GM18526 (cell line): ENCODE data around the gene PLPP2.

Source experiments
- POLR2A ChIP-seq: IDR thresholded peaks from 3 replicates; pipeline ENCODE4 v1.6.1; 2011; ENCODE audit not compliant: insufficient read length; ENCODE audit errors: extremely low read depth

Gene PLPP2

DNA sequence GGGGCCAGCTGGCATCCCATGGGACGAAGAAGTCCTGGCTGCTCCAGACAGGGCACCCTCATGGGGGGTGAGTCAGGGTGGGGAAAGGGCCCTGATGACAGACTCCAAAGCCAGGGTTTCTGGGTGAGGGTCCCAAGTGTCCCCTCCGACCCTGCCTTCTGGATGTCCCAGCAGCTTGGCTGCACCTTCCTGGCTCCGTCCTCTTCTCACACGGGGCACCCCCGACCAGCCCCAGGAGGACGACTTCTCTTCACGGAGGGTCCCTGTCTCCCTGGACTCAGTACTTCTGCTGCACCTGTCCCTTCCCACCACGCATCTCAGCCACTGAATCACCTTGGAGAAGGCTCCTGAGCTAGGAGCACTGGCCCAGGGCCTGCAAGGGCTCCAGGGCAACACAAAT lies 33.5 kb upstream of the PLPP2 start:
- no peak for TF ChIP-seq POLR2A

GRCh38 chr19:322616-323015 lies 31.4 kb upstream of the PLPP2 start:
- no peak for TF ChIP-seq POLR2A

DNA sequence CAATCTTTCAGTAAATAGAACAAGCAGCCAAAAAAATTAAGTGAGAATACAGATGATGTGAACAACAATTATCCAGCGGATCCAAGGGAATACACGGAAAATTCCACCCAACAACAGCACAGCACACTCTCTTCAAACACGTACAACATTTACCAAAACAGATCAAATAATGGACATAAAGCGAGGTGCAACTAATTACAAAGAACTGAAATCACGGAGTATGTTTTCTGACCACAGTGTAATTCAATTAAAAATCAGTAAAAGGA lies 27.2 kb upstream of the PLPP2 start:
- no peak for TF ChIP-seq POLR2A

DNA sequence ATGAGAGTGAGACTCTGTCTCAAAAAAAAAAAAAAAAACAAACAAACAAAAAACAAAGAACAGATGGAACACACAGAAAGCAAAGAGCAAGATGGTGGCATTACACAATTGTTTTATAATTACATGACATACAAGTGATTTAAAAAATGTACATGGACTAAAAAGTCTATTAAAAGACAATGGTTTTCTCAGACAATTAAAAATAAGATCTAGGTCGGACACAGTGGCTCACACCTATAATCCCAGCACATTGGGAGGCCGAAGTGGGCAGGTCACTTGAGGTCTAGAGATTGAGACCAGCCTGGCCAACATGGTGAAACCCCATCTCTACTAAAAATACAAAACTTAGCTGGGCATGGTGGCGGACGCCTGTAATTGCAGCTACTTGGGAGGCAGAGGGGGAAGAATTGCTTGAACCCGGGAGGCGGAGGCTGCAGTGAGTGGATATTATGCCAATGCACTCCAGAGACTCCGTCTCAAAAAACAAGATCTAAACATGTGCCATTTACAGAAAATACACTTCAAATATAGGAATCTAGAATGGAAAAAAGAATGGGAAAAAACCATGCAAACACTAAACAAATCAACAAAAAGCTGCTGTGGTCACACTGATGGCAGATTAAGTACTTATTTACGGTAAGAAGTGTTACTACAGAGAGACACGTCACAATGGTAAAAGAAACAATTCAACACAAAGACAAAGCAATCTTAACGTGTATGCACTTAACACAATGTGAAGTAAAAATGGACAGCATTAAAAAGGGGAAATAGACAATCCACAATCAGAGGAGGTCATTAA lies 26.7 kb upstream of the PLPP2 start:
- TF ChIP-seq POLR2A = no peak

GRCh38 chr19:315811-316210 lies 24.6 kb upstream of the PLPP2 start:
- TF ChIP-seq POLR2A = no peak

DNA sequence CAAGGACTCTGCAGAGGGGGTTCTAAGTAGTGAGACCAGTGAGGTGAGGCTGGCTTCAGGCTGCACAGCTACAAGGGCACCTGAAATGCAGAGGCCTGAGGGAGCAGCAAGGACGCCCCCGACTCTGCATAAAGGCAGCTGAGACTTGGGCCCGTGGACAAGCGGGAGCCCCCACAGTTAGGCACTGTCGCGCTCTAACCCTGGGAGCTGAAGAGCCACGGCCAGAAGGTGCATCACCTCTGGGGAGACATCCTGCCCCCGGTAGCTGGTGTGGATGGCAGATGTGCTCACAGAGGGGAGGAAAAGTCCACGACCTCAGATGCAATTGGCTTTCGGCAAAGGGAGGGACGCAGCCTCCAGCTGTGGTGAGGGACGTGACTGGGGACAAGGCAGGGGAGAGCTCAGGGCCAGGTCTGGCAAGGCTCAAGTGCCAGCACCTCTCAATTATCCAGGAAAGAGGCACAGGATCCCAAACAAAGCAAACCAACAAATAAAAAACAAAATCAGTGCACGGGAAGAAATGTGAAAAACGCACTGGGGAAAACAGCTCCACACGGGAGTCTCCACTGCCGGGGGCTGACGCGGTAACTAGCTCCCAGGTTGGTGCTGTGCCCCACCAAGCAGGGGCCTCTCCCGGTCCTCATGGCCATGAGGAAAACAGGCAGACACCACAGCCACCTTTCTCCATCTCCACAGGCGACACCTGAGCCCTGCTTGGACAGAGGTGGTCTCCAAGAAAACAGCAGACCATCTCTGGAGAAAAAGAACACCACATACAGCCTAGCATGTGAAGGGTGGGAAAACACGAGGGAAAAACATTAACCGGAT lies 23.0 kb upstream of the PLPP2 start:
- TF ChIP-seq POLR2A = no peak

DNA sequence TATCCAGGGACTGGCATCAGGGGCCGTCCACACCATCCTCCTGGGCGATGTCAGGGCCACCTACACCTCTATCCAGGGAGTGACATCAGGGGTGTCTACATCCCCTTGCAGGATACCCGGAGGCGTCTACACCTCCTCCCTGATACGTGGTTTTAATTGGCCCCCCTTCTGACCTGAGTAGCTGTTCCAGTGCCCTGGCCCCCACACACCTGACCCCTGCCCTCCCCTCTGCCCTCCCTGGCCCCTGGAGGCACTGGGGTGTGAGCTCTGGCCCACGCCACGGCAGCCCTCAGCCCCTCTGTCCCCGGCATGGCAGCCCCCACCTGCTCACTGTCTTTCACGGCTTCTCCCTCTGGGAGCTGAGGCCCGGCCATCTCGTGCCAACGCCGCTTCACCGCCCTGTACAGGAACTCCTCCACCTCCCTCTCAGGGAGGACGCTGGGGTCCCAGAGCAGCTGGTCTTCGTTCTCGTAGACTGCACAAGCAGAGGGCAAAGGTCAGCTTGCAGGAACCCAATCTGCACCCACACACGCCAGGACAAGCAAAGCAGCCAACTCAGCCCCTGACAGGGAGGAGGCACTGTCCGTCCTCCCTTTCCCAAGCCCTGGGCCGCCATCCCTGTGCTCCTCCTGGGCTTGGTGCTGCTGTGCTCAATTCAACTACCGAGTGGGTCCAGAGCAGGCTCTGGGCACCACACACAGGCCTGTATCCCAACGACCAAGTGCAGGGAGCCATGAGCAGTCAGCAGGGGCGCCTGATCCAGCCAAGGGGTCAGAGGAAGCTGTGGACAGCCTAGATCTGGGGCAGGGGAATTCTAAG lies 22.2 kb upstream of the PLPP2 start:
- TF ChIP-seq POLR2A = no peak

GRCh38 chr19:311813-312261 lies 20.6 kb upstream of the PLPP2 start:
- TF ChIP-seq POLR2A = no peak

- no peak for TF ChIP-seq POLR2A
These were observed 19.7 kb upstream of the PLPP2 start for GRCh38 chr19:310781-311496.

GRCh38 chr19:310141-310651 lies 19.0 kb upstream of the PLPP2 start:
- TF ChIP-seq POLR2A = no peak

DNA sequence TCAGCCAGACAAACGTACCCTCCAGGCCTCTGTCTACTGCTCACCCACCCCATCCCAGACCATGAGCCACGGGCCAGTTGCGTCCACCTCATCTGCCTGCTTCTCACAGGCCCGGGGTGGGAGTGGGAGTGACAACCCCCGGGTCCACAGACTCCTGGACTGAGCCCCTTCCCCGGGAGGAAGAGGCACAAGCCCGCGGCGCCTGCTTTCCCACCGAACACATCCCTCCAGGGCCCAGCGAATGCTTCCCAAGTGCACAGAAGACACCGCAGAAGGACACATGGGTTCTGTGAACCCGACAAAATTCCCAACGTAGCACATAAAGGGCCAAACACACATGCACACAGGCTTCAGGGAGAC lies 18.0 kb upstream of the PLPP2 start:
- TF ChIP-seq POLR2A = no peak

DNA sequence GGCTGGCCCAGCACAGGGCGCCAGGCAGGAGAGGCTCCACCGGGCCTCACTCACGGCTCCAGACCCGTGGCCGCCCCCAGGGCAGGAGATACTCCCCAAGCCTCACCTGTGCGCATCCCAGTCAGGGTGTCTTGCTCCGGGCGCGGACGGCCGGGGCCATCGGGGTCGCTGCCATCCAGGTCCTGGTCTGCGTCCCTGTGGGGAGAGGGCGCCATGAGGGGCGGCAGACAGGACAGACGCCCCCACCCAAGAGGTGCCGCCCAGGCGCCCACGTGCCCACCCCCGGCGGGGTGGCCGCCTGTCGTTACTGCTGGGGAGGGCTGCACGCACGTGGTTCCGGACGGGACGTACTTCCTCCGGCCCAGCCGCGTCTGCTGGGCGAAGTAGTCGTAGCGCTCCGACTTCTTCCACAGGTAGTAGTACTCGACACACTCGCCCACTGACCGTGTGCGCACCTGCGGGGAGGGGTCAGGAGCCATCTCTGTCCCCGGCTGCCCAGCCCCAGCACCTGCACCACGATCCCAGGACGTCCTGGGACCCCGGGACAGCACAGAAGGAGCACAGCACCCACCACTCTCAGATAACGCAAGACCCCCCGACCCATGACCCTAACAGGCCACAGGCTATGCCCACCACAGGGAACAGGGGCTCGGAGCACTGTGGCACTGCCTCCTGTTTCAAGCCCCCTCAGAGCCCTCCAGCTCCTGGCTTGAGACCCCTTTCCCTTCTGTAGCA lies 17.4 kb upstream of the PLPP2 start:
- TF ChIP-seq POLR2A = no peak

DNA sequence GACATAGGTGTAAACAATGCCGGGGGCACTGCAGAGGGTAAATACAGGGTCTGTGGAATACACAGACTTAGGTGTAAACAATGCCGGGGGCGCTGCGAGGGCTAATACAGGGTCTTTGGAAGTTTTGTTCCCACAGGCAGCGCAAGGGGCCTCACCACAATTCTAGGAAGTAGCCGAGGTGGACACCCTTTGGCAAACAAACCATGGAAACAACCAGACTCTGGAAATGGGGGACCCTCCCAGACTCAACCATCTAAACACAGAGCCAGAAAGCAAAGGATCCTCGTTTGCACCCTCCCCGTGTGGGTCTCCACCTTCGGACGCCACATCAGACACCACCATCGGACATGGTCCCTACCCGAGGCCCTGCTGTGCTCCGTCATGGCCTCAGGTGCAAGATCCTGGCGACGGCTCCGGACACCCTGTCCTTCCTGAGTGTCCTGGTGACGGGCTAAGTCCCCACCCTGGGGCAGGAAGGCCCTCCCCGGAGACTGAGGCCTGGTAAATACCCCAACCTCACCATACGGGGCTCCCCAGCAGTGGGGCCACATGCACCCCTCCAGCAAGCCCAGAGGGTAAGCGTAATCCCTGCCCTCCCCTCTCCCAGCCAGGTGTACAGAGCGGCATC lies 16.7 kb upstream of the PLPP2 start:
- TF ChIP-seq POLR2A = no peak

GRCh38 chr19:307111-307531 lies 15.9 kb upstream of the PLPP2 start:
- no peak for TF ChIP-seq POLR2A
